Measurements from ENCODE around the gene UPK1A. TPM values are rescaled to one million over a fixed set of nuclear protein-coding genes. Genes with fewer than 3 reads are reported as not detected.

UPK1A gene
- total and polyA plus RNA-seq, 2 donors (not counting 1 experiment from before 2014, with no cell fraction given), result 0.16 TPM; not detected in 1

DNA sequence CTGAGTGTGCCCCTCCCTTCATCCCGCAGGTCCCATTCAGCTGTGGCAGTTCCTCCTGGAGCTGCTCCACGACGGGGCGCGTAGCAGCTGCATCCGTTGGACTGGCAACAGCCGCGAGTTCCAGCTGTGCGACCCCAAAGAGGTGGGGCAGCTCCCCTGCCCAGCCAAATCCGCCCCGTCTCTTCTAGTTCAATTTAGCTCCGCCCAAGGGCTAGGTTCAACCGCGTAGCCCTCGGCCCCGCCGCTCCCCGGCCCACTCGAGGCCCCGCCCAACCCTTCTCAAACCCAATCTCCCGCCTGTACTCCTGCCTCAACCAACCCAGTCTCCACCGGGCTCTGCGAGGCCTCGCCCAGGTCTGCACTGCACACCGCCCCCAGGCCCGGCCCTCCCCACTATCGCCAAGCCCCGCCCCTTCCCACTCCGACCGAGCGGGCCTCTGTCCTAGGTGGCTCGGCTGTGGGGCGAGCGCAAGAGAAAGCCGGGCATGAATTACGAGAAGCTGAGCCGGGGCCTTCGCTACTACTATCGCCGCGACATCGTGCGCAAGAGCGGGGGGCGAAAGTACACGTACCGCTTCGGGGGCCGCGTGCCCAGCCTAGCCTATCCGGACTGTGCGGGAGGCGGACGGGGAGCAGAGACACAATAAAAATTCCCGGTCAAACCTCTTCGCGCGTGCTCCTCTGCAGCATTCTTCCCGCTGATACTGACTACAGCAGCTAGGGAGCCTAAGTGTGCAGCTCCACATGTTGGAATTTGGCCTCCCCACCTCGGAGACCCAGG lies 21.9 kb upstream of the UPK1A start:
- Histone ChIP-seq H3K4me2 (replicated peaks; ENCODE audit: low read depth, low read length, poor library complexity, severe bottlenecking) (peak overlapping the region; percentile 100), H3K27me3 (replicated peaks in 1 of 4; ENCODE audit: control extremely low read depth in 1 of 4, control insufficient read depth in 3 of 4, insufficient read depth in 4 of 4, low read length in 3 of 4) (no peaks in the 10 kb centered on the region), H3K4me1 (ENCODE audit: control insufficient read depth in 2 of 2, insufficient read depth in 2 of 2, low read length in 2 of 2) (peaks cover 24 to 55% of the 10 kb centered on the region in 2 donors), H3K36me3 (replicated peaks in 1 of 2; ENCODE audit: control extremely low read depth in 1 of 2, control insufficient read depth in 1 of 2, extremely low read depth in 1 of 2, insufficient read depth in 2 of 2, low read length in 1 of 2) (no peaks in the 10 kb centered on the region), H2AFZ (ENCODE audit: insufficient read depth, low read depth, low read length, poor library complexity, severe bottlenecking) (peak overlapping the region; percentile 97), H4K20me1 (ENCODE audit: control insufficient read depth, insufficient read depth, low read length, poor library complexity, severe bottlenecking) (no peaks in the 10 kb centered on the region), H3K9ac (ENCODE audit: low read length) (peak overlapping the region; percentile 85), H3K79me2 (ENCODE audit: control insufficient read depth, insufficient read depth, low read length) (peaks cover 20% of the 10 kb centered on the region), H3K4me3 (ENCODE audit: control extremely low read depth in 1 of 5, extremely low read depth in 1 of 5, insufficient read depth in 1 of 5, low read depth in 2 of 5, low read length in 4 of 5) (peak overlapping the region; percentile 53 to 91 (median 79)), H3K9me3 (ENCODE audit: control extremely low read depth in 1 of 3, control insufficient read depth in 2 of 3, insufficient read depth in 1 of 3, low read length in 2 of 3) (peaks cover 0 to 5% (median 0%) of the 10 kb centered on the region in 3 donors), H3K27ac (ENCODE audit: low read length in 2 of 2) (peak overlapping the region; percentile 55 to 75)
- Mint-ChIP-seq H3K4me3 (peak overlapping the region; percentile 94), H3K27me3 (no peaks in the 10 kb centered on the region), H3K27ac (peak overlapping the region; percentile 91), H3K4me1 (peaks cover 45% of the 10 kb centered on the region), H3K9me3 (ENCODE audit: insufficient read depth) (no peaks in the 10 kb centered on the region)
- ATAC-seq (ENCODE audit: low read depth), result peak; percentile 81
- TF ChIP-seq, protein P1, sequence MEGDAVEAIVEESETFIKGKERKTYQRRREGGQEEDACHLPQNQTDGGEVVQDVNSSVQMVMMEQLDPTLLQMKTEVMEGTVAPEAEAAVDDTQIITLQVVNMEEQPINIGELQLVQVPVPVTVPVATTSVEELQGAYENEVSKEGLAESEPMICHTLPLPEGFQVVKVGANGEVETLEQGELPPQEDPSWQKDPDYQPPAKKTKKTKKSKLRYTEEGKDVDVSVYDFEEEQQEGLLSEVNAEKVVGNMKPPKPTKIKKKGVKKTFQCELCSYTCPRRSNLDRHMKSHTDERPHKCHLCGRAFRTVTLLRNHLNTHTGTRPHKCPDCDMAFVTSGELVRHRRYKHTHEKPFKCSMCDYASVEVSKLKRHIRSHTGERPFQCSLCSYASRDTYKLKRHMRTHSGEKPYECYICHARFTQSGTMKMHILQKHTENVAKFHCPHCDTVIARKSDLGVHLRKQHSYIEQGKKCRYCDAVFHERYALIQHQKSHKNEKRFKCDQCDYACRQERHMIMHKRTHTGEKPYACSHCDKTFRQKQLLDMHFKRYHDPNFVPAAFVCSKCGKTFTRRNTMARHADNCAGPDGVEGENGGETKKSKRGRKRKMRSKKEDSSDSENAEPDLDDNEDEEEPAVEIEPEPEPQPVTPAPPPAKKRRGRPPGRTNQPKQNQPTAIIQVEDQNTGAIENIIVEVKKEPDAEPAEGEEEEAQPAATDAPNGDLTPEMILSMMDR (IDR thresholded peaks at IDR 0.05), result no peak
- no peak for TF ChIP-seq EZH2 (IDR thresholded peaks at IDR 0.05; ENCODE audit: borderline replicate concordance, insufficient read depth, low read depth, low read length, poor library complexity, severe bottlenecking)
- ChIA-PET CTCF (interaction anchor here (0.7 to 1.3 kb wide), 3 partner anchors 94 to 134 kb away, joined by 3 read pairs; no protein-coding TSS in a partner anchor), POLR2A (interaction anchor here (0.5 to 1.6 kb wide), 6 partner anchors 8 to 98 kb away, joined by 3 to 5 read pairs (median 4); partner anchors contain the start of genes HAUS5 and IGFLR1)
- DNase-seq, result peak; percentile 96
- WGBS (ENCODE audit: insufficient coverage), result 1% methylated on average over 59 of the region's 60 CpGs
- intact Hi-C loops (cut with micrococcal nuclease), result loop anchor here (1.0 to 10.0 kb wide), 6 partner anchors 16 to 1950 kb away; partner anchors contain the start of genes ARHGAP33, HAUS5, OVOL3 and POLR2I

All from B cell (primary cell).